ENCODE results near the gene AMBRA1.

Gene AMBRA1

GRCh38 chr11:46385169-46386004, 208.4 kb downstream of the AMBRA1 start:
- in situ Hi-C loops (cut with HindIII; ENCODE audit: low sequenced_read_pairs), result no loop called here

GRCh38 chr11:46383974-46384701, 209.7 kb downstream of the AMBRA1 start:
- in situ Hi-C loops (cut with HindIII; ENCODE audit: low sequenced_read_pairs), result loop anchor here (5.0 kb wide), 1 partner anchor 37 kb away; the partner anchor contains the start of gene DGKZ

- in situ Hi-C loops (cut with HindIII; ENCODE audit: low sequenced_read_pairs), result loop anchor here (5.0 kb wide), 1 partner anchor 36 kb away; the partner anchor contains the start of gene DGKZ
Measured at GRCh38 chr11:46383404-46383758, 210.4 kb downstream of the AMBRA1 start.

- in situ Hi-C loops (cut with HindIII; ENCODE audit: low sequenced_read_pairs), result loop anchor here (5.0 kb wide), 1 partner anchor 36 kb away; the partner anchor contains the start of gene DGKZ
Measured at GRCh38 chr11:46382646-46383403, 211.0 kb downstream of the AMBRA1 start.

- in situ Hi-C loops (cut with HindIII; ENCODE audit: low sequenced_read_pairs), result loop anchor here (5.0 kb wide), 1 partner anchor 35 kb away; the partner anchor contains the start of gene DGKZ
Measured at GRCh38 chr11:46381819-46382645, 211.8 kb downstream of the AMBRA1 start.

- in situ Hi-C loops (cut with HindIII; ENCODE audit: low sequenced_read_pairs), result loop anchor here (5.0 kb wide), 1 partner anchor 34 kb away; the partner anchor contains the start of gene DGKZ
Measured at GRCh38 chr11:46381048-46381818, 212.6 kb downstream of the AMBRA1 start, which contains the start of gene MDK. MDK (plus strand) TSS chr11:46381669; CDS start chr11:46382058, 389 bp downstream.

- in situ Hi-C loops (cut with HindIII; ENCODE audit: low sequenced_read_pairs), result loop anchor here (5.0 kb wide), 1 partner anchor 33 kb away; the partner anchor contains the start of gene DGKZ
Measured at GRCh38 chr11:46380340-46381047, 213.3 kb downstream of the AMBRA1 start.

GRCh38 chr11:46379482-46380293, 214.1 kb downstream of the AMBRA1 start:
- in situ Hi-C loops (cut with HindIII; ENCODE audit: low sequenced_read_pairs), result loop anchor here (5.0 kb wide), 1 partner anchor 32 kb away; the partner anchor contains the start of gene DGKZ

GRCh38 chr11:46378811-46379481, 214.9 kb downstream of the AMBRA1 start:
- in situ Hi-C loops (cut with HindIII; ENCODE audit: low sequenced_read_pairs), result no loop called here

GRCh38 chr11:46378296-46378695, 215.5 kb downstream of the AMBRA1 start:
- in situ Hi-C loops (cut with HindIII; ENCODE audit: low sequenced_read_pairs), result no loop called here

GRCh38 chr11:46377831-46378230, 216.0 kb downstream of the AMBRA1 start:
- in situ Hi-C loops (cut with HindIII; ENCODE audit: low sequenced_read_pairs), result no loop called here

- in situ Hi-C loops (cut with HindIII; ENCODE audit: low sequenced_read_pairs), result no loop called here
Measured at GRCh38 chr11:46377290-46377689, 216.5 kb downstream of the AMBRA1 start.

GRCh38 chr11:46376258-46377050, 217.4 kb downstream of the AMBRA1 start:
- in situ Hi-C loops (cut with HindIII; ENCODE audit: low sequenced_read_pairs), result no loop called here

- in situ Hi-C loops (cut with HindIII; ENCODE audit: low sequenced_read_pairs), result no loop called here
Measured at GRCh38 chr11:46375392-46376101, 218.3 kb downstream of the AMBRA1 start.

- in situ Hi-C loops (cut with HindIII; ENCODE audit: low sequenced_read_pairs), result no loop called here
Measured at GRCh38 chr11:46374815-46375214, 219.0 kb downstream of the AMBRA1 start.

Measured in endothelial cell of hepatic sinusoid (primary cell).